GM18520 (cell line): ENCODE data around the gene SRC.

ENCODE experiments used
- ATAC-seq: cut with Tn5 transposase; IDR thresholded peaks from one replicate; pipeline ENCODE4 v1.9.1; 2021; ENCODE audit not compliant: unreplicated experiment

The SRC gene

GRCh38 chr20:37446286-37447032 lies 100.5 kb downstream of the SRC start:
- no peak for ATAC-seq

GRCh38 chr20:37447688-37448087 lies 101.7 kb downstream of the SRC start:
- ATAC-seq, result no peak

GRCh38 chr20:37449276-37449675 lies 103.3 kb downstream of the SRC start:
- ATAC-seq, result no peak

- ATAC-seq, result no peak
Measured at GRCh38 chr20:37450344-37450743, 104.4 kb downstream of the SRC start.

GRCh38 chr20:37451616-37452015 lies 105.7 kb downstream of the SRC start:
- no peak for ATAC-seq

GRCh38 chr20:37452236-37452635 lies 106.3 kb downstream of the SRC start:
- no peak for ATAC-seq

- ATAC-seq, result no peak
Measured at GRCh38 chr20:37453288-37453687, 107.3 kb downstream of the SRC start.

- no peak for ATAC-seq
Measured at GRCh38 chr20:37453836-37454235, 107.9 kb downstream of the SRC start.

GRCh38 chr20:37454636-37455385 lies 108.9 kb downstream of the SRC start:
- ATAC-seq, result no peak
